AG08396 (cell line): Measurements from ENCODE around the gene FIGNL2.

Experiments used
- DNase-seq: peaks from one replicate; pipeline ENCODE4 v3.0.0; 2012; ENCODE audit warnings: low spot score, mixed read lengths

FIGNL2 gene

DNA sequence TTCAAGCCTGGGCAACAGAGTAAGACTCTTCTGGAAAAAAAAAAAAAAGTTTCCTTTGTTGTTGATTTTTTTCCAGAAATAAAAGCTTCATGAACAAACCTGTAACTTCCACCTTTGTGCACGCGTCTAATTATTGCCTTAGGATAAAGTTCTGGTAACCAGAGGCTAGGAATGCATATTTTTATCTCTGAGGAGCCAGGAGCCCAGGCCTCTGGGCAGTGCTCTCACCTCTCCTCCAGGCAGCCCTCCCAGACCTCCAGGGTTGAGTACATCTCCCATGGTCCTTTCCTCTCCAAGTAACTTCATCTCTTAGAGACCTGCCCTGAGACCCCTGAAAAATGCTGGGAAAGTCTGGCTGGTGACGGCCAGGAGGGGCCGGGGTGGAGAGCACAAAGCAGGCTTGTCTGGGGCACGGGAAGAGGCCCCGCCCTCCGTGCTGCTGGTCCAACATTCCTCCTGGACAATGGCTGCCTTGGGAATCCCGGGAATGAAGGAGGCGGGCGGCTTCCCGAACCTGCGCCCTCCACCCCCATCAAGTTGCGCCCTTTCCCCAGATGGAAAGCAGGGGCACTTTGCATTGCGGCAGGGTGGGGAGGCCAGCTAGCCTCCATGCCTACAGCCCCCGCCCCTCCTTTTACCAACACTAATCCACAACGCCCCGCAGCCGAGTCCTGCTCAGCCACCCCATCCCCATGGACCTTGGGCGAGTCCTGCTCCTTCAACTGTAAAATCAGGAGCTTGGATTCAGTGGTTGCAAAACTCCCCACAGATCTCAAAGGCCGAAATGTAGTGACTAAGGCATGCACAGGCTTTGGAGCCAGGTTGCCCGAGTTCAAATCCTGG, 7.3 kb upstream of the FIGNL2 start:
- DNase-seq: peak; percentile 87

DNA sequence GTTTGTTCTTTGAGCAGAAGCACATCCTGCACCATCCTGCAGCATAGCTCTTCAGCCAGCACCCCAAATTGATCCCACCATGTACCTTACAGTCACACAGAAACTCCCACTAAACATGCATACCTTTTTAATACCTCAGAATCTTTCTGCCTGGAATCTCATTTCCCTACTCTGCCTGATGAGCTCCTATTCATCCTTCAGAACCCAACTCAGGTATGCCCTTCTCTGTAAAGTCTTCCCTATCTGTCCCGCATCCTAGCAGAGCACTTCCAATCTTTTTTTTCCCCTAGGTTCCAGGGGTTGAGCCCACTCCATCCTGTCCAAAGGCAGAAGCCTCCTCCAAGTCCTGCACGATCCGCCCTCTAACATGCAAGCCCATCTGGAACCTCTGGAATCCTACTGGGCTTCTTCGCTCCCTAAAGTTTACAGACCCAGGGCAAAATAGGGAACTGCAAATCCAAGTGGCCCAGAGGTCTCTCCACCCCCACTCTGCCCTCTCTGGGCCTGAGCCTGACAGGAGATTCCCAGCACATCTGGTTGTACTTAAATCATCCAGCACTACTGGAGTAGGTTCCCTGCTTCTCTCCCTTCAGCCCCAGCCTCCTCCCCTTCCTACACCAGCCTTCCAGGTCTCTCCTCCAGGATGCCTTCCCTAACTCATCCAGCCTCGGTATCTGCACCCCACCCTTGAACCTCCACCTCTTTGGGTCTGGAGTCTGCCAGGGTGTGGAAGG, 4.1 kb upstream of the FIGNL2 start:
- no peak for DNase-seq

DNA sequence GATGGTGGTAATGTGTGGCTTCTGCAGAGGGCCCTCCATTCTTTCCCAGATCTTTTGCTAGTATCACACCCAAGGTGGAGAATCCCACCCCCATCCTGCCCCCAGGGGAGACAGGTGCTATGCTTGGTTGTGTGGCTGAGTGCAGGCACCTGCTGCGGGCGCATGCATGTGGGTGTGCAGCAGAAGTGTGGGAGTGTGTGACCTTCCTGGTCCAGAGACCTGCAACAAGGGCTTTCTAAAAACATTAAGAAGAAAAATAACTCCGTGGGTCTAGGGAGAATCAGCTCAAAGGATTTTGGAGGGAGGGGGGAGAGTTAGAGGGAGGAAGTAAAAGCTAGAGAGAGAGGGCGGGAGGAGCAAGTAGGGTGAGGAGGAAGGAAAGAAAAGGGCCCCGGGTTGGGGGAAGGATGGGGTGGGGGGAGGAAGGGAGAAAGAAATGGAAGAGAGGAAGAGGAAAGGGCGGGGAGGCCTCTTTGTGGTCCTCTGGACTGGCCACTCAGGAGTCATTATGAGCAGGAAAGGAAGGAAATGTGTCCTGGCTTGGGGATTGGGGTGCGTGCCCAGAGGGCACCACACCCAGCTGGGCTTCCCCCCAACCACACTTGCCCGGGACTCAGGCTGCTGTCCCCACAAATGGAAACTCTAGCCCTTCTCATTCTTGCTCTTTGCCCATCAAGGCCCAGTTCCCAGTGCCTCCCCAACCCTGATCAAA, 3.1 kb upstream of the FIGNL2 start:
- no peak for DNase-seq

DNA sequence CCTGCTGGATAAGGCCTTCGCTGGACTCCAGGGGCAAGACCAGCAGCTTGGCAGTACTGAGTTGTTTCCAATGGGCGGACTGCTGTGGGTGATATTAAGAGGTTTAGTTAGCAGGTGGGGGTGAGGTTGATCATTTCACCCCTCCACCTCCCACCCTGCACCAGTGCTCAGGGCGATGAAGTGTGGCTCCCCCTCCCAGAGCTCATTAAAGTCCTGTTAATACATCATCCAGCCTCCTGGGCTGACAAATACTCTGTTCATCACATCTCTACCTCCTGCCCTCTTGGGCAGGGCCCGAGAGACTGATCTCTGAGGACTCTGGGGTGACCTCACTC, 2.4 kb upstream of the FIGNL2 start:
- DNase-seq: no peak

DNA sequence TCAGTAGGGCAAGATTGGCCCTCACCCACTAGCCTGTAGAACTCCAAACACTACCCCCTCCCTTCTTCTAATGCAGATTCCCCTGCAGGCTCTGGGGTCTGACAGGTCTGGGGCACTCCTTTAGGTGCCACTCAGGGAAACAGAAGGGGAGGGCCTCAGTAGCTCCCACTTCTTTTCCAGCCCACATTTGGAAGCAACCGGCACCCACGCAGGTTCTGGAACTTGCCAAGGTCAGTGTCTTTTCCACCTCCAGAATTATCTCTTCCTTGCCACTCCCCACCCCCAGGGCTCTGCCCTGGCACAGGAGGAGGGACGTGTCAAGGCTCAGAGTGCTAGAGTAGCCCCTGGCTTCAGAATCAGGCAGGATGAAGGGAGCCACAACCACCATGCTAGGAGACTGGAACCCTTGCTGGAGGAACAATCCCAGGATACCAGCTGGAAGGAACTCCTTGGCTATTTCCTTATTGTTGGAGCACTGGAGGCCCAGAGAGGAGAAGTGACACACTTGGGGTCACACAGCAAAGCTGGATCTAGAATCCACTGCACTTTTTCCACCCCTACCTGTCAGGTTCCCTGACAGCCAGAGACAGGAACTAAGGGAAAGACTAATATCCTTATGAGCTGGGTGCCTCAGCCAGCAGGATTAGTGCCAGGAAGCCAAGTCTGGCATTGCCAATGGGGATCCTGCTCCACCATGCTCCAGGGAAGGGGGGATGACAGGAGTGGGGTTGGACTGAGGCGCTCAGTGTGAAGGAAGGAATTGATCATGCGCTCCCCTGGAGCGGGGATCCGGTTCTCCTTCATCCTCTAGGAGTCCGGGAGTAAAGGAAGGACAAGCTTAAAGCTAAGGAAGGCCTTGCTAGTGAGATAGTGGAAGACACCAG, 1.8 kb upstream of the FIGNL2 start:
- DNase-seq: no peak

DNA sequence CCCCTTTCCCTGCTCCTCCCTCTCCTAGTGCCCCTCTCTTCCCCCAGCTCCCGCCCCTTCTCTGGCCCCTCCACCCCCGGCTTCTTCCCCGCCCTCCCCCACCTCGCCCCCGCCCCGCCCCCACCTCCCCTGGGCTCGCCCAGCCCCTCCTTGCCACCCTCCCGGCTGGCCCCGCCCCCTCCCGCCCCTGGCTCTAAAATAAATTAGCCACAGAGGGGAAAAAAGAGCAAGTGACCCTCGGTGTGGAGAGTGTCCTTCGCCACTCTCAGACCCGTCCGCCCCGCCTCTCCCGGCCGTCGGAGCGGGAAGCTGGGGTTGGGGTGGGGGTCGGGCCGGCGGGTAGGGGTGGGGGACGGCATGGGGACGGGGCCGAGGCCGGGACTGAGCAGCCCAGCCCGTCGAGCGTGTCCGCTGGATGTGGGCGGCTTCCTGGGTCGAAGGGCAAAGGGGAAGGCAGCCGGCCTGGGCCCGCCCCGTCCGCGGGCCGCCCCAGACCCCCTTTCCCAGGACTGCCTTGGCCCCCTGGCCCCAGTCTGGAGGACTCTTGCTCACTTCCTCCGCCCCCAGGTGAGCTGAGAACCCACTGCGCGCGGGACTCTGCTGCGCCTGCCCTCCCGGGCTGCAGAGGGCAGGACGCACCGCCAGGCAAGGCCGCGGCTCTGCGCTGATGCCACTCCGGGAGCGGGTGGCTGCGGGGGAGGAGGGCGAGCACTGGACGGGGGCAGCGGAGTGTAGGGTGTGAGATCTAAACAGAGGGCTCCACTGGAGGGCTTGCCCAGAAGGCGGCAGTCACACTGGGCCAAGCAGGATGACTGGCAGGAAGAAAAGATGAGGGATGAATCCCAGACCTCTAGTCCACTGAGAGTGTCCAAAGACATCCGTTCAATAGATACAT, 570 bp upstream of the FIGNL2 start:
- DNase-seq: no peak

DNA sequence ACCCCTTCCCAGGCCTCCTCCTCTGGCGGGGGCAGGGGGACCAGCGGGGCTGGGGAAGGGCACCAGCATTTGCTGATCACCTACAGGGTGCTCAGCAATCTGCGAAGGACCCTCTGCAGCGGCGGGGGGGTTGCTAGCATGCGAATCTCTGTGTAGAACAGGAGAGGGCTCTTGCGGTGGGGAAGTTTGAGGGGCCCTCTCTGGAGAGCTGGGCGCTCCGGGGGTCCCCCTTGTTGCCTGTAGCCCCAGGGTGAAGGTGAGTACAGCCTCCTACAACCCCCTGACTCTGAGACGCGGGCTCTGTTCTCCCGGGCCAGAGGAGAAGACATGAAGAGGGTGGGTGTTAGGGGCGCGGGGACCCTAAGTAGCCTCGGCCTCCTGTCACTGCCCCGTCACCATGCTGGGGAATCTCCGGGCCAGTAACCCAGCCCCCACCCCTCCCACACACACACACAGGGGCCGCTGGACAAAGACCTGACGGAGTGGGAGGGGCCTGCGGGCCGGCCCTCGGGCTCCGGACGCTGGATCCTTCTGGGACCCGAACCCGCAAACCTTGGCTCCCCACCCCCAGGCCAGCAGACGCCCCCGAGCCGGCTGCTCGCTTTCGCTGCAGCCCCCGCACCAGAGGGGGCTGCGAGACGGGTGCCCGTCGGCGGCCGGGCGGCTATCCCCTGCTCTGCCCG, 734 bp downstream of the FIGNL2 start:
- DNase-seq: peak; percentile 54

DNA sequence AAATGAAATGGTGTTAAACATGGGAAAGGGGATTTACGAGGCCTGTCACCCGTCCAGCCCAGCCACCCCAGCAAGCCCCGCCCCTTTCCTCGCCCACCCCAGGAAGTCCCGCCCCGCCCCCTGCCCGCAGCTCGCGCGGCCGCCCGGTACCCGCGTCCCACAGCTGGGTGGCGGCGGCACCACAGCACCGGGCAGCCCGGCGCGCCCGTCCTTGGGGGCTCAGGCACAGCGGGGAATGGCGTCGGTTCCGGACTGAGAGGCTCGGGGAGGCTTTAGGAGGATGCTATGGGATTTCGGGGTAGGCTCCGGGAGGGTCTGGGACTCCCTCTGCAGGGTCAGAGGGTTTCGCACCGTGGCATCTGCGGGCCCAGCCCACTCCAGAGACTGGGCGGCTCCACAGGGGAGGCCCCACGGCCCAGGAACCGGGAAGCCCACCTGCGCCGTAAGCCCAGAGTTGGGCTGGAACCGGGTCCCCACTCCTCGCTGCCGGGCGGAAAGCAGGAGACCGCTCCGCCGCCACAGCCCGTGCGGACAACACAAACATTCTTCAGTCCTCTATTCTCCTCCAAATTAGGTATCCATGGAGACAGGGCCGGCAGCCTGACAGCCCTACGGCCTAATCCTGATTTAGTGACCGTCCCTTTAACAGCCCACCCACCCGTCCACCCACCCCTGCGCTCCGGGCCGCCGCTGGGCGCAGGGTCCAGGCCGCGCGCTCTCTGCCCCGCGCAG, 1.4 kb downstream of the FIGNL2 start:
- DNase-seq: peak; percentile 77

DNA sequence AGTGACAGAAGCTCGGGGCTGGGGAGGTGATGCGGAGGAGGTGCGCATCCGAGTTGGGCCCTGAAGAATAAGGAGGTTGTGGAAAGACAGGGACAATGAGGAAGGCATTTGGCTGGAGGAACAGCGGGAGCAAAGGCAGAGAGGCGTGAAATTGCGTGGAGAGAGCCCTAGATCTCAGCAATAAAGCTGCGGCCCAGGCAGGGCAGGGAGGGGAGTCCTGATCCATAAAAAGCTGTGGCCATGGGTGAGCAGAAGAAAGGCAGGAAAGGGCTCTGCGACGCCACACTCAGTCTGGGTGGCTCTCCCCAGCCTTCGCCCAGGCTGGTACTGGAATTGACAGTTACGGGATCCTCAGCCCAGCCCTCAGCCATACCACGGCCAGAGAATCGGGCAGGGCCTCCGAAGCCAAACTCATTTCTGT, 2.2 kb downstream of the FIGNL2 start:
- DNase-seq: no peak

DNA sequence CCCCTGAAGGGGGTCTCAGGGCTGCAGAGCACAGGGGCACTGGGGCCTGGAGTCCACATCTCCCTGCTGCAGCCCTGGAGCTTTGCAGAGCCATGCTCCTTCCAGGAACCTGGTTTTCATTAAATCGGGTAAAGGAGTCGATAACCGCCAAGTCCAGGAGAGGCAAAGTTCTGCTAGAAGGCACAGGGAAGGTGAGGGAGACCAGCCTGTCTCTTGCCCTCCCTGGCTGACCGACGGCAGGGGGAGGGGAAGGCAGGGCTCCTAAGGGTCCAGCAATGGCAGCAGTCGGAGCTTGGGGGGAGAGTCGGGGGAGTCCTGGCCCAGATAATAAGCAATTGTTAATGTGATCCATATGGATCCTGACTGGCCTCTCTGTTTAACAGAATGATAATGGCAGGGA, 3.0 kb downstream of the FIGNL2 start:
- DNase-seq: no peak

DNA sequence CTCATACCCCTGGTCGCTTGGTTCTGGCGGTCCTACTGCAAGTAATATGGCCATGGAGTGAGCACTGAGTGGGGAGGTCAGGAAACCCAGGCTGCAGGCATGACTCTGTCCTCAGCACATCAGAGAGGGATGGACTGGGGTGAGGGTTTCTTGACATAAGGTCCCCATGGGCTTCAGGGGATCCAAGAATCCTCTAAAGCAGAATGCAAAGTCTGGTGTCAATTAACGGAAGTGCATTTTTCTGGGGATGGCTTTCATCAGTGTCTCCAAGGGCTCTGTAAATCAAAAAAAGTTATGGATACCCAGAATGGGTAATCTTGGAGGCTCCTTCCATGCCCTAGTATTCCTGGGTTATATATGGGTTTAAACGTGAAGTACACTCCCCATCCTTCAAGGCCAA, 3.7 kb downstream of the FIGNL2 start:
- DNase-seq: no peak

DNA sequence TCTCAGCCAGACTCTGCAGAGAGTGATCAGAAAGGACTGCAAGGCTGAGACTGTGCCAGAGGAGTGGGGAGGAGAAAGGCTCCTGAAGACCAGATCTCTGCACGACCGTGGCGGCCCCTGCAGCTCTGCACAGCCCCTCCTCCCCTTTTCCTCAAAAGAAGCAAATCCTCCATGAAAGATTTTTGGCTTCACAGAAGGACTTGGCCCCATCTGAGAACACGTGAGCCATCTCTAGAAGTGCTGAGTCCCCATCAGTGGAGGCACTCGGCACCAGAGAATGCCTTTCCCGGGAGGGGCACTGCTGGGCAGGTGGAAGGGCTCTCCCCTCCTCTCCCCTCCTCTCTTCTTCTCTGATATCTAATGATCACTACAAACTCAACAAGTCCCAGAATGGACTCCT, 6.8 kb downstream of the FIGNL2 start:
- DNase-seq: no peak

DNA sequence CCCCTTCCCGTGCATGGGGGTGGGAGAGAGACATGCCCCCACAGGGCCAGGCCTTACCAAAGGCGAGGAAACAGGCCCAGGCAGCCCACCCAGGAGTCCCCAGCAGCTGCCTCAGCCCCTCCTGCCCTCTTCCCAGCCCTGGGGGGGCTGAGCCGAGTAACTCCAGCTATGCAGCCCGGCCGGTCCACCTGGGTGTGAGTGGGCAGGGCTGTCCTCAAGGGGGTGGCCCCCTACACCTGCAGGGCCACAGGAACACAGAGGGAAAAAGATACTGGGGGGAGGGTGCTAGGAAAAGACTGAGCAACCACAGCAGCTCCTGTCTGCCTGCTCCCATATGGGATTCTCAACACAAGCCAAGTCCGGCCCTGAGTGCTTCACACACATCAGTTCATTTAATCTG, 7.6 kb downstream of the FIGNL2 start:
- DNase-seq: no peak

DNA sequence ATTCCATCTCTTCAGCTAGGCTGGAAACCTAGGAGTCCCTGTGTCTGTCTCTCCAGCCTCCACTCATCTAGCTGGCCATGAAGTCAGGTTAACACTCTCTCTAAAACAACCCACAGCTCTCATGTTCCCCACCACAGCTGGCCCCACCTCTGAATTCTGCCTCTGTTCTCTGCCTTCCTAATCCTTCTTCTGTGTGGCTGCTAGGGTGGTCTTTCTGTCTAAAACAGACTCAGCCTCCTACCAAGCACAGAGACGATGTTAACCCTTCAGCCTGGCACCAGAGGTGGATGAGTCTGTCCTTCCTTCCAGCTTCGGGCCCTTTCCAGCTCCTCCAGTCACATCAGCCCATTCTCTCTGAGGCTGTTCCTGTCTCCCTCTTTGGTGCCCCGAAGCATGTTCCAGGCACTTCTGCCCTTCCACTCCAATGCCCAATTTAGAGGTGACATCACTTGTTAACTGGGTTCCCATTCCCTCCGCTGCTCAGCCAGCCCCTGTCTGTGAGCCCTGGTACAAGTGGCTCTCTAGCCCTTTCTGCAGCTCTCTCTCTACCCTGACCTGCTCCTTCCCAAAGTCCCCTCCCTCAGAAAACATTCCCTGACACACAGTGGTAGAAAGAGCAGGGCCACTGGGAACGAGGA, 9.1 kb downstream of the FIGNL2 start:
- DNase-seq: no peak

DNA sequence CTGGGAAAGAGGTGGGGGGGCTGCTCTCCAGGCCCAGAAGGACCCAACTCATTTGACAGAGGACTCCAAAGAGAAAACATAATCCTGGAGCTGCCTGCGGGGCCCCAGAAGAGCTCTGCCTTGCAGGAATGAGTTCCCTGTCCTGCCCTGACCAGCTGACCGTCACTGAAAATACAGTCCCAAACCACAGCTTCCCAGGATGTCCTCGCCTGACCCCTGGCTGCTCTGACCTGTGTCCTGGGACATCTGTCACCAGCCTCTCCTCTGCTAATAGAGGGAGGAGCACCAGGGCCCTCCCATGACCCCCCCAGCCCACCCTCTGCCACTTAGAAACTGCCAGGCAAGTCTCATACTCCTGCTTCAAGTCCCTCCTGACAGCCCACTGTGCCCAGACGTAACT, 9.8 kb downstream of the FIGNL2 start:
- DNase-seq: no peak

DNA sequence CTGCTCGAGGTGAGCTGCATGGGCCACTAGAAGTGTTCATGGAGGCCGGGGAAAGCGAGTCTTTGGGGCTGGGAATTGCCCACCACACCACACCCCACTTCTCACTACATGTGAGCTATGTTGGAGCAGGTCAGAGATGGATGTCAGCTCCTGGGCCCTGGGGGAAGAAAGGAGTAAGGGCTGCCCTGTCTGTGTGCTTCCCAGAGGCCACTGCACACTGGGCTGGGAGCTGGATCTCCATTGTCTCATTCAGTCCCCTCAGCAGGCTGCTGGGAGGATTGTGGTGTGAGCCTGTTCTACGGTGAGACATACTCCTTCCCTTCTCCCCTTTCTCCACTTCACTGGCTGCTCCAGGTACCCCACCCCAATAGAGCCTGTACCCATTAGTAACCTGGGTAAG, 10.5 kb downstream of the FIGNL2 start:
- DNase-seq: no peak

DNA sequence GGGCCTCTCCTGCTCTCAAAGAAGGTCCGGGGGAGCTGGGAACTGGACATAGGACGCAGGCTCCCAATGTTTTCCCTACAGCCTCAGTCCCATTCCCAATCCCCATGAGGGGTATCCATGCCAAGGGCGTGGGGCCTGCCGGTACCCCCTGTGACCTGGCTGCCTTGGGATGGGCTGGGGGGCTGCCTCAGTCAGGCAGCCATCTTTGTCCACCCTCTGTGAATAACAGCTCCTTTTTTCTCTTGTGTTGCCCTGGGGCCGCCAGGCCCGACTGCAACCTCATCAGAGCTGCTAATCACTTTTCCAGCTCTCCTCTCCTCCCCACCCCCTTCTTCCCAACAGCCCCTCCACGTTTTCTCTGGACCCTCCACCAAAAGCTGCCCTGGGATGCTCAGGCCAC, 11.2 kb downstream of the FIGNL2 start:
- no peak for DNase-seq

DNA sequence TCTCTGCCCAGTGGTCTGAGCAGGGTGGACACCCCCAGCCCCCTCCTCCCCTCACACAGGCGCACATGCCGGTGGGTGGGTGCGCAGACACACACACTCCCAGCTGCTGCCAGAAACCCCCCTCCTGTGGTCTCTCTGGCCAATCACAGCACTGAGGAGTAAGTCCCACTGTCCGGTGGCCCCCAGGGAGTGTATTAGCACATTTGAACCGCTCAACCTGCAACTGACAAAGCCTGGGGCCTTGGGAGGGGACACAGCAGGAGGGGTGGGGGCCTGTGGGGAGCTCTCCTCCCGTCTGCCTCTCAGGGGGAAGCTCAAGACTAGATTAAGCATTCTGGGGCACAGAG, 11.7 kb downstream of the FIGNL2 start:
- DNase-seq: no peak
